ENCODE results near the gene SLC39A9. TPM values are rescaled to one million over a fixed set of nuclear protein-coding genes. Genes with fewer than 3 reads are reported as not detected.

SLC39A9 gene
- total and polyA plus RNA-seq, 2 of the 13 experiments (the other 11 are each of a cell fraction or from before 2014, with no cell fraction given), result 46.6 to 69.5 TPM

DNA sequence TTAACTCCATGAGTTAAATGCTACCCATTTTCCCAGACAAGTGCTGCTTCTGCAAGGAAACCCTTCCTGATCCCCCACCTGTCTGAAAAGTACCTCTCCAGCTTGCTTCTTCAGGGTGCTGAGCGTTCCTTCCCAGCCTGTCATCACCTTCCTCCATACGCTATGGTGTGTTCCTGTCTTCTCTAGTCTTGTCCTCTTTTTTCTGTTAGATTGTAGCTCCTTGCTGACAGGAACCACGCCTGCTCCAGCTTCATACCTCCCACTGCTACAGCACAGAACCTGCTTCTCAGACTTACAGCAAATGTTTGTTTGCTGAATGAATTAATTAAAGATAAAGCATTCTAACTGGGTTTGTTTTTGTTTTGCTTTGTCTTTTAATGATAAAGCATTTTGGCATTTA lies 39.5 kb upstream of the SLC39A9 start (continued):
- TF ChIP-seq, protein P1, sequence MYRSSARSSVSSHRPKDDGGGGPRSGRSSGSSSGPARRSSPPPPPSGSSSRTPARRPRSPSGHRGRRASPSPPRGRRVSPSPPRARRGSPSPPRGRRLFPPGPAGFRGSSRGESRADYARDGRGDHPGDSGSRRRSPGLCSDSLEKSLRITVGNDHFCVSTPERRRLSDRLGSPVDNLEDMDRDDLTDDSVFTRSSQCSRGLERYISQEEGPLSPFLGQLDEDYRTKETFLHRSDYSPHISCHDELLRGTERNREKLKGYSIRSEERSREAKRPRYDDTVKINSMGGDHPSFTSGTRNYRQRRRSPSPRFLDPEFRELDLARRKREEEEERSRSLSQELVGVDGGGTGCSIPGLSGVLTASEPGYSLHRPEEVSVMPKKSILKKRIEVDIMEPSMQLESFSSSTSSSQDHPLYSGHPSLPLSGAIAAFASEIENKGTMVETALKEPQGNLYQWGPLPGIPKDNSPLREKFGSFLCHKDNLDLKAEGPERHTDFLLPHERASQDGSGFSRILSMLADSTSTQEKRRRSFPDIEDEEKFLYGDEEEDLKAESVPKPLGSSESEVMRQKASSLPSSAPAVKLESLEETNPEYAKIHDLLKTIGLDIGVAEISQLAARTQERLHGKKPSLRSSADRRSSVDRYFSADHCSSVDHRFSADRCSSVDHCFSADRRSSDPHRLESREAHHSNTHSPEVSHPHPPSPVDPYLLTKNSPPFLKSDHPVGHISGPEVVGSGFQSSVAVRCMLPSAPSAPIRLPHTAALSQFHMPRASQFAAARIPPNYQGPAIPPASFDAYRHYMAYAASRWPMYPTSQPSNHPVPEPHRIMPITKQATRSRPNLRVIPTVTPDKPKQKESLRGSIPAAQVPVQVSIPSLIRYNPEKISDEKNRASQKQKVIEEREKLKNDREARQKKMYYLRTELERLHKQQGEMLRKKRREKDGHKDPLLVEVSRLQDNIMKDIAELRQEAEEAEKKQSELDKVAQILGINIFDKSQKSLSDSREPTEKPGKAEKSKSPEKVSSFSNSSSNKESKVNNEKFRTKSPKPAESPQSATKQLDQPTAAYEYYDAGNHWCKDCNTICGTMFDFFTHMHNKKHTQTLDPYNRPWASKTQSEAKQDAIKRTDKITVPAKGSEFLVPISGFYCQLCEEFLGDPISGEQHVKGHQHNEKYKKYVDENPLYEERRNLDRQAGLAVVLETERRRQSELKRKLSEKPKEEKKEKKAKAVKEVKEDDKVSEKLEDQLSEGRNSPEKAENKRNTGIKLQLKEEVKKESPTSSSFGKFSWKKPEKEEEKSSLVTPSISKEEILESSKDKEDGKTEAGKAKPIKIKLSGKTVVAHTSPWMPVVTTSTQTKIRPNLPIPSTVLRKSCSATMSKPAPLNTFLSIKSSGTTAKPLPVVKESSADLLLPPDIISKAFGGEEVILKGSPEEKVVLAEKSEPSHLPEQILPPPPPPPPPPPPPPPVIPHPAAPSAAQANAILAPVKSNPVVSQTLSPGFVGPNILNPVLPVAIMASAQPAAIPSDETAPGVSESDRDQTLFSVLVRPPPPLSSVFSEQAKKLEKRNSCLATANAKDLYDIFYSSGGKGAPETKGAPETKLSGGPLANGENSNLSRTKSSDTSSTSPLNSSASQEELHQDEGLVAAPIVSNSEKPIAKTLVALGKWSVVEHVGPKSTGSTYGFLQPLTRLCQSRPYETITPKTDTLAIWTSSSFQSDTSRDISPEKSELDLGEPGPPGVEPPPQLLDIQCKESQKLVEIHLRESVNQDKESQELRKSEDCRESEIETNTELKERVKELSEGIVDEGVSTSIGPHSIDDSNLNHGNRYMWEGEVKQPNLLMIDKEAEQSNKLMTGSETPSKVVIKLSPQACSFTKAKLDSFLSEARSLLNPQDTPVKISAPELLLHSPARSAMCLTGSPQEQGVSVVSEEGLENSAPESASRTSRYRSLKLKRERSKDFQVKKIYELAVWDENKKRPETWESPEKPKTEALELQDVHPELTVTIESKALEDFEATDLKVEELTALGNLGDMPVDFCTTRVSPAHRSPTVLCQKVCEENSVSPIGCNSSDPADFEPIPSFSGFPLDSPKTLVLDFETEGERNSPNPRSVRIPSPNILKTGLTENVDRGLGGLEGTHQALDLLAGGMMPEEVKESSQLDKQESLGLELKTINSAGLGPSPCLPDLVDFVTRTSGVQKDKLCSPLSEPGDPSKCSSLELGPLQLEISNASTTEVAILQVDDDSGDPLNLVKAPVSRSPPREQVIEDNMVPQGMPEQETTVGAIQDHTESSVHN (CRISPR knock-in tag; IDR thresholded peaks at IDR 0.05), result no peak
- TF ChIP-seq REPIN1 (CRISPR knock-in tag; IDR thresholded peaks at IDR 0.05; ENCODE audit: borderline replicate concordance, low read depth) (no peak), MAFK (conservative IDR thresholded peaks at IDR 0.05 in 1 of 2, IDR thresholded peaks at IDR 0.05 in 1 of 2; ENCODE audit: low read length in 2 of 2) (no peak)
- TF ChIP-seq, protein P2, sequence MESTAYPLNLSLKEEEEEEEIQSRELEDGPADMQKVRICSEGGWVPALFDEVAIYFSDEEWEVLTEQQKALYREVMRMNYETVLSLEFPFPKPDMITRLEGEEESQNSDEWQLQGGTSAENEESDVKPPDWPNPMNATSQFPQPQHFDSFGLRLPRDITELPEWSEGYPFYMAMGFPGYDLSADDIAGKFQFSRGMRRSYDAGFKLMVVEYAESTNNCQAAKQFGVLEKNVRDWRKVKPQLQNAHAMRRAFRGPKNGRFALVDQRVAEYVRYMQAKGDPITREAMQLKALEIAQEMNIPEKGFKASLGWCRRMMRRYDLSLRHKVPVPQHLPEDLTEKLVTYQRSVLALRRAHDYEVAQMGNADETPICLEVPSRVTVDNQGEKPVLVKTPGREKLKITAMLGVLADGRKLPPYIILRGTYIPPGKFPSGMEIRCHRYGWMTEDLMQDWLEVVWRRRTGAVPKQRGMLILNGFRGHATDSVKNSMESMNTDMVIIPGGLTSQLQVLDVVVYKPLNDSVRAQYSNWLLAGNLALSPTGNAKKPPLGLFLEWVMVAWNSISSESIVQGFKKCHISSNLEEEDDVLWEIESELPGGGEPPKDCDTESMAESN (CRISPR knock-in tag; conservative IDR thresholded peaks at IDR 0.05), result no peak
- TF ChIP-seq, protein P3, sequence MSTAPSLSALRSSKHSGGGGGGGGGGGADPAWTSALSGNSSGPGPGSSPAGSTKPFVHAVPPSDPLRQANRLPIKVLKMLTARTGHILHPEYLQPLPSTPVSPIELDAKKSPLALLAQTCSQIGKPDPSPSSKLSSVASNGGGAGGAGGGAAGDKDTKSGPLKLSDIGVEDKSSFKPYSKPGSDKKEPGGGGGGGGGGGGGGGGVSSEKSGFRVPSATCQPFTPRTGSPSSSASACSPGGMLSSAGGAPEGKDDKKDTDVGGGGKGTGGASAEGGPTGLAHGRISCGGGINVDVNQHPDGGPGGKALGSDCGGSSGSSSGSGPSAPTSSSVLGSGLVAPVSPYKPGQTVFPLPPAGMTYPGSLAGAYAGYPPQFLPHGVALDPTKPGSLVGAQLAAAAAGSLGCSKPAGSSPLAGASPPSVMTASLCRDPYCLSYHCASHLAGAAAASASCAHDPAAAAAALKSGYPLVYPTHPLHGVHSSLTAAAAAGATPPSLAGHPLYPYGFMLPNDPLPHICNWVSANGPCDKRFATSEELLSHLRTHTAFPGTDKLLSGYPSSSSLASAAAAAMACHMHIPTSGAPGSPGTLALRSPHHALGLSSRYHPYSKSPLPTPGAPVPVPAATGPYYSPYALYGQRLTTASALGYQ (CRISPR knock-in tag; IDR thresholded peaks at IDR 0.05), result no peak

All from HepG2 (cell line).